ENCODE data around the gene AFTPH. TPM values are rescaled to one million over a fixed set of nuclear protein-coding genes. Genes with fewer than 3 reads are reported as not detected.

AFTPH gene
- total RNA-seq, 1 donor from 2014 or later, result 16.0 TPM

GRCh38 chr2:64635976-64636911 is 112.1 kb downstream of the AFTPH start:
- H3K4me1 Mint-ChIP-seq (ENCODE audit: low read depth, unreplicated experiment), result peaks cover 41% of the 10 kb centered on the region
- H3K36me3 Mint-ChIP-seq (ENCODE audit: low read depth, unreplicated experiment), result peaks cover 16% of the 10 kb centered on the region
- H3K27me3 Mint-ChIP-seq (ENCODE audit: low read depth, unreplicated experiment), result no peaks in the 10 kb centered on the region
- Histone ChIP-seq H3K4me1 (ENCODE audit: insufficient read depth, low read length) (peaks cover 4% of the 10 kb centered on the region), H3K27me3 (ENCODE audit: insufficient read depth, low read length) (no peaks in the 10 kb centered on the region), H2AFZ (ENCODE audit: low read depth, low read length) (no peak overlapping the region), H3K4me2 (ENCODE audit: low read length) (no peak overlapping the region), H3K27ac (ENCODE audit: low read depth, low read length) (no peak overlapping the region), H3K4me3 (ENCODE audit: insufficient read depth, low read depth, low read length) (no peak overlapping the region), H3K9ac (ENCODE audit: low read length) (no peak overlapping the region), H3K9me3 (ENCODE audit: insufficient read depth, low read depth, low read length) (no peaks in the 10 kb centered on the region), H3K36me3 (ENCODE audit: insufficient read depth, low read length) (peaks cover 25% of the 10 kb centered on the region), H3K79me2 (ENCODE audit: insufficient read depth, low read length) (peaks cover 79% of the 10 kb centered on the region), H4K20me1 (ENCODE audit: insufficient read depth, low read length) (peaks cover 86% of the 10 kb centered on the region)
- TF ChIP-seq, protein P1, sequence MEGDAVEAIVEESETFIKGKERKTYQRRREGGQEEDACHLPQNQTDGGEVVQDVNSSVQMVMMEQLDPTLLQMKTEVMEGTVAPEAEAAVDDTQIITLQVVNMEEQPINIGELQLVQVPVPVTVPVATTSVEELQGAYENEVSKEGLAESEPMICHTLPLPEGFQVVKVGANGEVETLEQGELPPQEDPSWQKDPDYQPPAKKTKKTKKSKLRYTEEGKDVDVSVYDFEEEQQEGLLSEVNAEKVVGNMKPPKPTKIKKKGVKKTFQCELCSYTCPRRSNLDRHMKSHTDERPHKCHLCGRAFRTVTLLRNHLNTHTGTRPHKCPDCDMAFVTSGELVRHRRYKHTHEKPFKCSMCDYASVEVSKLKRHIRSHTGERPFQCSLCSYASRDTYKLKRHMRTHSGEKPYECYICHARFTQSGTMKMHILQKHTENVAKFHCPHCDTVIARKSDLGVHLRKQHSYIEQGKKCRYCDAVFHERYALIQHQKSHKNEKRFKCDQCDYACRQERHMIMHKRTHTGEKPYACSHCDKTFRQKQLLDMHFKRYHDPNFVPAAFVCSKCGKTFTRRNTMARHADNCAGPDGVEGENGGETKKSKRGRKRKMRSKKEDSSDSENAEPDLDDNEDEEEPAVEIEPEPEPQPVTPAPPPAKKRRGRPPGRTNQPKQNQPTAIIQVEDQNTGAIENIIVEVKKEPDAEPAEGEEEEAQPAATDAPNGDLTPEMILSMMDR (IDR thresholded peaks at IDR 0.05; ENCODE audit: insufficient read depth, low read depth, low read length), result no peak
- no peak for TF ChIP-seq EZH2 (IDR thresholded peaks at IDR 0.05; ENCODE audit: insufficient read depth, low read length)
- no peaks in the 10 kb centered on the region for H3K9me3 Mint-ChIP-seq (ENCODE audit: unreplicated experiment)
- no peak for FAIRE-seq
- no peak for DNase-seq (ENCODE audit: low read depth)
- no peak overlapping the region for H3K27ac Mint-ChIP-seq (ENCODE audit: unreplicated experiment)
- no peak overlapping the region for H3K4me3 Mint-ChIP-seq (ENCODE audit: unreplicated experiment)

DNA sequence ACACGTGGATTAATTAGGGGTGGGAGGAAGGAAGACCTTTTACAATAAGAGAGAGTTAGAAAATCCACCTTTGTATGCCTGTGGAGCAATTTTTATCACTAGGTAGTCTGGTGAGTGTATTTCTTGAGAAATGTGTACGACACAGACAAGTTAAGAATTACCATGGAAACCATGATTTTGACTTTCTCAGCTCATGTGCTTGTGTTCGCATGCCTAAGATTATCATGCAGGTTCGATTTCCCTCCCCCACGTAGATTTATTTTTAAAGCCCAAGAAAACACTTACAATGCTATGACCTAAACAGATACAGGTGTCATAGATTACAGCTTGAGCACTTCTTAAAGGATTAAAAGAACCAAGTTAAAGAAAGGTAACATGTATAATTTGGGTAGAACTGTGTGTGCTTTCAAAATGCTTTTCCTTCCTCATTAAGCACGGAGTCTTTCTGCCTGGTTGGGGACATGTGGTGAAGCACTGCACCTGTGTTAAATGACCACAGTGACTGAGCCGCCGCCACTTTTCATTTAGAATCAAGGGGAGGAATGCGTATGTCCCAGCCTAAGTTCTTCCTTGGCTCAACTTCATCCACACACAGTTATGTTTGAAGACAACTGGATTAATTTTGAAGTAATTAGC is 113.0 kb downstream of the AFTPH start:
- Mint-ChIP-seq H3K4me3 (ENCODE audit: unreplicated experiment) (no peak overlapping the region), H3K36me3 (ENCODE audit: low read depth, unreplicated experiment) (peaks cover 13% of the 10 kb centered on the region), H3K9me3 (ENCODE audit: unreplicated experiment) (no peaks in the 10 kb centered on the region), H3K27ac (ENCODE audit: unreplicated experiment) (no peak overlapping the region), H3K27me3 (ENCODE audit: low read depth, unreplicated experiment) (no peaks in the 10 kb centered on the region), H3K4me1 (ENCODE audit: low read depth, unreplicated experiment) (peaks cover 47% of the 10 kb centered on the region)
- Histone ChIP-seq H3K36me3 (ENCODE audit: insufficient read depth, low read length) (peaks cover 25% of the 10 kb centered on the region), H2AFZ (ENCODE audit: low read depth, low read length) (no peak overlapping the region), H3K9me3 (ENCODE audit: insufficient read depth, low read depth, low read length) (no peaks in the 10 kb centered on the region), H3K79me2 (ENCODE audit: insufficient read depth, low read length) (peaks cover 88% of the 10 kb centered on the region), H3K4me1 (ENCODE audit: insufficient read depth, low read length) (peaks cover 4% of the 10 kb centered on the region), H4K20me1 (ENCODE audit: insufficient read depth, low read length) (peaks cover 88% of the 10 kb centered on the region), H3K4me3 (ENCODE audit: insufficient read depth, low read depth, low read length) (no peak overlapping the region), H3K27me3 (ENCODE audit: insufficient read depth, low read length) (no peaks in the 10 kb centered on the region), H3K27ac (ENCODE audit: low read depth, low read length) (no peak overlapping the region), H3K9ac (ENCODE audit: low read length) (no peak overlapping the region), H3K4me2 (ENCODE audit: low read length) (no peak overlapping the region)
- TF ChIP-seq, protein P1 (IDR thresholded peaks at IDR 0.05; ENCODE audit: insufficient read depth, low read depth, low read length), result no peak
- TF ChIP-seq EZH2 (IDR thresholded peaks at IDR 0.05; ENCODE audit: insufficient read depth, low read length), result no peak
- no peak for DNase-seq (ENCODE audit: low read depth)
- FAIRE-seq, result no peak

Measured in astrocyte (in vitro differentiated cells and primary cell).